SK-N-SH (cell line): ENCODE measurements around the gene AHDC1.

Experiments
- CTCF ChIP-seq: fragments of 200-600 bp; sonication (generic); IDR thresholded peaks from 2 replicates; pipeline ENCODE4 v1.6.1; 2017; ENCODE audit warnings: antibody characterized with exemption, mild to moderate bottlenecking, moderate library complexity
- ELF1 ChIP-seq: IDR thresholded peaks from 2 replicates; pipeline ENCODE4 v1.4.0; 2012
- FOXM1 ChIP-seq: IDR thresholded peaks from 2 replicates; pipeline ENCODE4 v1.4.0; 2012; ENCODE audit warnings: low read depth, mild to moderate bottlenecking
- GABPA ChIP-seq: IDR thresholded peaks from 2 replicates; pipeline ENCODE4 v1.4.0; 2012; ENCODE audit warnings: low read depth, mild to moderate bottlenecking
- MXI1 ChIP-seq: IDR thresholded peaks from 2 replicates; pipeline ENCODE4 v1.6.1; 2012; ENCODE audit warnings: mild to moderate bottlenecking, low read depth, low read length, improper control_type of control experiment
- POLR2AphosphoS5 ChIP-seq: IDR thresholded peaks from 2 replicates; pipeline ENCODE4 v1.6.1; 2012; ENCODE audit warnings: low read depth, low read length
- RAD21 ChIP-seq: IDR thresholded peaks from 2 replicates; pipeline ENCODE4 v1.6.1; 2012; ENCODE audit warnings: mild to moderate bottlenecking, low read length
- SMC3 ChIP-seq: IDR thresholded peaks from 2 replicates; pipeline ENCODE4 v1.6.1; 2012; ENCODE audit warnings: low read depth, low read length, improper control_type of control experiment
- TCF12 ChIP-seq: IDR thresholded peaks from 2 replicates; pipeline ENCODE4 v1.4.0; 2012
- YY1 ChIP-seq: IDR thresholded peaks from 2 replicates; pipeline ENCODE4 v1.4.0; 2012; ENCODE audit warnings: low read depth, mild to moderate bottlenecking
- TF ChIP-seq, protein P1 (sequence below): IDR thresholded peaks from 2 replicates; pipeline ENCODE4; 2012

DNA sequence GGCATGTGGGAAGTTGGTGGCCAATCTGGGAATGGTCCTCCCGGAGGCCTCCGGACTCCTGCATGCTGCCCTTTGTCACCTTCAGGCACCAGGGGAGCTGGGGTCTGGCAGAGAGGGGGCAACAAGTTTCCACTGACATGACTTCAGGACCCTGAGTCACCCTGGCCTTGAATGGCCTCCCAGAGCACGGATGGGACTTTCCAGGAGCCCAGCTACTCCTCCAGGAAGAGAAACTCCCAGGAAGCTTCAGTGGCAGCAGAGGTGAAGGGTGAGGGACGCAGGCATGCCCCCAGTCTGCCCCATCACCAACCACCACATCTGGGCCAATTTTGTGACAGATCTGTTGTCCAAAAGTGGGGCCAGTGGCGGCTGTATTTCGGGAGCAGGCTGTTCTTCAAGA is 58.1 kb downstream of the AHDC1 start:
- no peak for TF ChIP-seq CTCF
- no peak for TF ChIP-seq YY1
- no peak for TF ChIP-seq ELF1
- no peak for TF ChIP-seq FOXM1
- no peak for TF ChIP-seq POLR2AphosphoS5
- TF ChIP-seq TCF12 = no peak
- TF ChIP-seq, protein P1, sequence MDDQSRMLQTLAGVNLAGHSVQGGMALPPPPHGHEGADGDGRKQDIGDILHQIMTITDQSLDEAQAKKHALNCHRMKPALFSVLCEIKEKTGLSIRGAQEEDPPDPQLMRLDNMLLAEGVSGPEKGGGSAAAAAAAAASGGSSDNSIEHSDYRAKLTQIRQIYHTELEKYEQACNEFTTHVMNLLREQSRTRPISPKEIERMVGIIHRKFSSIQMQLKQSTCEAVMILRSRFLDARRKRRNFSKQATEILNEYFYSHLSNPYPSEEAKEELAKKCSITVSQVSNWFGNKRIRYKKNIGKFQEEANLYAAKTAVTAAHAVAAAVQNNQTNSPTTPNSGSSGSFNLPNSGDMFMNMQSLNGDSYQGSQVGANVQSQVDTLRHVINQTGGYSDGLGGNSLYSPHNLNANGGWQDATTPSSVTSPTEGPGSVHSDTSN = no peak
- TF ChIP-seq RAD21 = no peak
- TF ChIP-seq GABPA = no peak
- no peak for TF ChIP-seq MXI1
- TF ChIP-seq SMC3 = no peak
